SK-N-MC (cell line): ENCODE measurements around the gene DCP2.

Source experiments
- EZH2 ChIP-seq: fragments of 200-600 bp; sonication (generic); IDR thresholded peaks from one replicate; pipeline ENCODE4 v1.6.1; 2017; ENCODE audit warnings: antibody characterized with exemption
- POLR2AphosphoS5 ChIP-seq: IDR thresholded peaks from 2 replicates; pipeline ENCODE4 v1.6.1; 2012; ENCODE audit warnings: mild to moderate bottlenecking, low read depth, low read length, borderline replicate concordance

DNA sequence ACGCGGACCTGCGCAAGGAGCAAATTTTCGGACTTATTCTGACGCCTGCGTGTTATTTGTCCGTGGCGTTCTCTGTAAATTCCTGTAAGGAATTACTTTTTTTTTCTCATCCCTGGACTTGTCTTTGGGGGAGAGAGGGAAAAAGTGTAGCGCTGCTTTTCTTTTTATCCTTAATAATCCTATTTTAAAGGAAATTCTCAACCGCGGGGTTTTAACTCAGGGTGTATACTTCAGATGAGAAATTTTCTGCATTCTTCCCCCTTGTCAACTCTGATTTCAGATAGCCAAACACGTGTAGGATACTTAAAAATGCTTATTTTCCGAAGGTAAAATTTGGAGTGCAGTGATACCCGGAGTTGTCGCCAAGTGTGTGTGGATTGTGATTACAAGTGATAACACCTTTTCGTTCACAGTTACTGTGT is 853 bp downstream of the DCP2 start:
- TF ChIP-seq POLR2AphosphoS5, result no peak
- no peak for TF ChIP-seq EZH2
